Brain microvascular endothelial cell (primary cell): Measurements from ENCODE around the gene PAQR8.

Experiments
- DNase-seq: peaks from one replicate; pipeline ENCODE4 v3.0.0-alpha.2; 2020
- H3K27ac ChIP-seq: fragments of 250-450 bp; sonication (Bioruptor Pico); 2 replicates; pipeline ENCODE4 v1.5.1; 2020; ENCODE audit warnings: mild to moderate bottlenecking, moderate library complexity
- H3K27me3 ChIP-seq: fragments of 250-450 bp; sonication (Bioruptor Pico); replicated peaks from 2 replicates; pipeline ENCODE4 v1.5.1; 2020; ENCODE audit warnings: mild to moderate bottlenecking
- H3K36me3 ChIP-seq: fragments of 250-450 bp; sonication (Bioruptor Pico); replicated peaks from 2 replicates; pipeline ENCODE4 v1.5.1; 2020; ENCODE audit warnings: mild to moderate bottlenecking
- H3K4me3 ChIP-seq: 2 replicates; pipeline ENCODE4 v1.5.1; 2011; ENCODE audit warnings: low read depth, mild to moderate bottlenecking, control low read depth, low read length, moderate library complexity
- CTCF ChIP-seq: IDR thresholded peaks from 2 replicates; pipeline ENCODE4 v1.5.1; 2011; ENCODE audit warnings: low read depth, mild to moderate bottlenecking, moderate library complexity, low read length, control low read depth, inconsistent platforms; ENCODE audit errors: missing control alignments
- in situ Hi-C: cut with HindIII; loops from 2 replicates; pipeline ENCODE4 v1.10.0; 2017; ENCODE audit warnings: low sequenced_read_pairs, low pct_ligation_motif_present

The PAQR8 gene

DNA sequence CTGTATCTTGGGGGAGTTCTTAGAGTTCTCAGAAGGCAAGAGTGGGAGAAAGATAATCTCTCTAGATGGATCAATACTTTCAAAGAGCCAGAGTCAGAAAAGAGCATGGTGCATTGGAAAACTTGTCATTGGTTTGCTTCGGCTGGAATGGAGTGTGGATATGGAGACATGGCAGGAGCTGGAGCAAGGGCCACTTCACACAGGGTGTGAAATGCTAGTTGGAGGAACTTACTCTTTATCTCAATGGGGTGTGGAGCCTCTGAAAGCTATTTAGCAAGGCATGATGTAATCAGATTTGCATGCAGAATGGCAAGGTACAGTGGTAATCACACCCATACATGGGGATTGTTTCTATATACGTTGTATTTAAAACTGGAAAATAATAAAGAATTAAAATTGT lies 31.5 kb upstream of the PAQR8 start:
- in situ Hi-C loops = no loop called here
- no peak for TF ChIP-seq CTCF
- no peaks in the 10 kb centered on the region for H3K36me3 ChIP-seq
- H3K4me3 ChIP-seq = no peak overlapping the region
- H3K27me3 ChIP-seq = no peaks in the 10 kb centered on the region
- DNase-seq = no peak
- H3K27ac ChIP-seq = no peak overlapping the region

DNA sequence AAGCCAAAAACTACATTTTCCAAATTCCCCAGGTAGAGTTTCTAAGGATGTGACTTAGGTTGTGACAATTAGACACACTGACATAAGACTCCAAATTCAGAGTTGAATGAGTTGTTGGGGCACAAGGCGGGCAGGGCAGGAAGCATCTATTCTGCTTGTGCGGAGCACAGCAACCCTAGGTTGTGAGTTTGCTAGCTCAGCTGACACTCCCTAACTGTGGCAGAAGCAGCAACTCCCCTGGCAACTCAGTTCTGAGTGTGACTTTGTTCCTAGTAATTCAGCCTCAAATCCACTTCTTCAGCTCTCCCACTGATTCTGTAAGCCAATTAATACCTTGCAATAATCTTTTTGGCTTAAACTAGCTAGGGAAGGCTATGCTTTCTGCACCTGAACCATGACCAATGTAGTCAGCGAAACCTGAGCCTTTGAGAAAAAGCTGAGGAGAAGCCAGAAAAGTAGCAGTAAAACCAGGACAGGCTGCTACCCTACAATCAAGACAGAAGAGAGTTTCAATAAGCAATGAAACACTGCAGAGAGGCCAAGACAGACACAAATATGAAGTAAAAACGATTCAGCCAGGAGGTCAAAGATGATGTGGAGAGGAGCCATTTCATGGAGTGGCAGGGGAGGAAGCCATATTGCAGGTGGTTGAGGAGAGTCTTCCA lies 30.0 kb upstream of the PAQR8 start:
- Histone ChIP-seq H3K27ac (no peak overlapping the region), H3K36me3 (no peaks in the 10 kb centered on the region), H3K4me3 (no peak overlapping the region), H3K27me3 (no peaks in the 10 kb centered on the region)
- in situ Hi-C loops = no loop called here
- no peak for DNase-seq
- TF ChIP-seq CTCF = no peak

DNA sequence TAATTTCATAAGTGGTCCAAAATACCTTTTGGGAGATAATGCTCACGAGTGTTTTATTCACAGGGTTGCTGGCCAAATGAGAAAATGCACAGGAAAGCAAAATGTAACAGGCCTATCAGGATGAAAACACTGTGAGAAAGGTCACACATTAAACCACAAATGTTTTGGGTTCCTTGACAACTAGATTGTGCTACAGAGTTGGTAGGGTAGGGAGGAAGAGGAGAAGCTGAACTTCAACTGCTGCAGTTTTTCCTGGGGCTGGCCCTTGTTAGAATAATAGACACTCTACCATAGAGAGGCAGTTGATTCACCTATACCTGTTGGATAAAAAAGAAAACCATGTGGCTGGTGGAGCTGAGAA lies 28.1 kb upstream of the PAQR8 start:
- Histone ChIP-seq H3K27ac (no peak overlapping the region), H3K4me3 (no peak overlapping the region), H3K36me3 (no peaks in the 10 kb centered on the region), H3K27me3 (no peaks in the 10 kb centered on the region)
- no peak for TF ChIP-seq CTCF
- DNase-seq = no peak
- in situ Hi-C loops = no loop called here

DNA sequence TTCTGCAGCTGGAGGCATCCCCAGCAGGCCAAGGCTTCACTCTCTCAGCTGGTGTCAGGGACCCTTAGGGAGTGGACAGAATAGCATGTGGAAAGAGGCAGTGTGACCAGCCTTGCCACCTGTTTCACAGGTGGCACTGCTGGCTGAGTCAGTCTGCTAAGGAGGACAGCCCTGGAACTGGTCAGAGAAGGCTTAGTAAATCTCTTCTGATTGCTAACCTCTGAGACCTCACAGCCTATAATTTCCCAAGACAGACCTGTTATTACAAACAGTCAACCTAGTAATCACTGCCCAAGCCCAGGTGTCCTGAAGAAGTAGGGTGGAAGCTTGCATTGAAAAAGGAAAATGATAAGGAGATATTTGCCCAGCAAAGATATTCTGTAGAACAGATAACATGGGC lies 26.4 kb upstream of the PAQR8 start:
- in situ Hi-C loops = no loop called here
- no peaks in the 10 kb centered on the region for H3K36me3 ChIP-seq
- no peak overlapping the region for H3K27ac ChIP-seq

GRCh38 chr6:52336919-52337561 lies 24.9 kb upstream of the PAQR8 start:
- no peaks in the 10 kb centered on the region for H3K27me3 ChIP-seq
- no peak overlapping the region for H3K27ac ChIP-seq
- in situ Hi-C loops = no loop called here
- H3K36me3 ChIP-seq = no peaks in the 10 kb centered on the region
- no peak for TF ChIP-seq CTCF
- DNase-seq = no peak
- H3K4me3 ChIP-seq = no peak overlapping the region

More for the DNA sequence above, 26.4 kb upstream of the PAQR8 start:
- TF ChIP-seq CTCF = no peak
- H3K4me3 ChIP-seq = no peak overlapping the region
- no peak for DNase-seq
- H3K27me3 ChIP-seq = no peaks in the 10 kb centered on the region
